Left ventricle myocardium inferior (tissue), 1 donor: ENCODE measurements around the gene ALG8. TPM values are rescaled to one million over a fixed set of nuclear protein-coding genes. Genes with fewer than 3 reads are reported as not detected.
"Not testable (repeated sequence)": the region's sequence is repeated elsewhere in the genome, so short reads cannot be mapped to it uniquely, and the experiment has no call there.

ENCODE experiments used
- DNase-seq: peaks from one replicate; pipeline ENCODE4 v3.0.0-alpha.2; 2020
- H3K27ac ChIP-seq: fragments of 200-600 bp; replicated peaks from 2 replicates; pipeline ENCODE4 v1.8.0; 2021
- H3K27me3 ChIP-seq: fragments of 200-600 bp; 2 replicates; pipeline ENCODE4 v1.8.0; 2021; ENCODE audit warnings: low read depth
- H3K36me3 ChIP-seq: fragments of 200-600 bp; 2 replicates; pipeline ENCODE4 v1.8.0; 2021
- H3K4me1 ChIP-seq: fragments of 200-600 bp; 2 replicates; pipeline ENCODE4 v1.8.0; 2021
- H3K4me3 ChIP-seq: fragments of 200-600 bp; 2 replicates; pipeline ENCODE4 v1.8.0; 2021; ENCODE audit warnings: mild to moderate bottlenecking, moderate library complexity
- H3K9me3 ChIP-seq: fragments of 200-600 bp; replicated peaks from 2 replicates; pipeline ENCODE4 v1.8.0; 2021
- CTCF ChIP-seq: fragments of 200-600 bp; IDR thresholded peaks from 2 replicates; pipeline ENCODE4 v1.8.0; 2021; ENCODE audit warnings: antibody characterized with exemption, mild to moderate bottlenecking, borderline replicate concordance
- intact Hi-C: fragments of 100-400 bp; cut with micrococcal nuclease; formaldehyde crosslinking; loops from one replicate; pipeline ENCODE4 v1.11.0; 2022
- total RNA-seq: library from RNA; stranded (reverse); fragmentation: NEBNext Ultra II Directional; extraction: Animal tissue kit (Norgen Biotek cat#: 25700); gene quantifications from one replicate; pipeline ENCODE4 v1.2.1, GENCODE V29; 2021
- donor health status: DM: no; HTN: yes; CAD: no; lungs with severe emphysema.

Gene ALG8
- total RNA-seq, 1 donor from 2014 or later: 15.3 TPM

DNA sequence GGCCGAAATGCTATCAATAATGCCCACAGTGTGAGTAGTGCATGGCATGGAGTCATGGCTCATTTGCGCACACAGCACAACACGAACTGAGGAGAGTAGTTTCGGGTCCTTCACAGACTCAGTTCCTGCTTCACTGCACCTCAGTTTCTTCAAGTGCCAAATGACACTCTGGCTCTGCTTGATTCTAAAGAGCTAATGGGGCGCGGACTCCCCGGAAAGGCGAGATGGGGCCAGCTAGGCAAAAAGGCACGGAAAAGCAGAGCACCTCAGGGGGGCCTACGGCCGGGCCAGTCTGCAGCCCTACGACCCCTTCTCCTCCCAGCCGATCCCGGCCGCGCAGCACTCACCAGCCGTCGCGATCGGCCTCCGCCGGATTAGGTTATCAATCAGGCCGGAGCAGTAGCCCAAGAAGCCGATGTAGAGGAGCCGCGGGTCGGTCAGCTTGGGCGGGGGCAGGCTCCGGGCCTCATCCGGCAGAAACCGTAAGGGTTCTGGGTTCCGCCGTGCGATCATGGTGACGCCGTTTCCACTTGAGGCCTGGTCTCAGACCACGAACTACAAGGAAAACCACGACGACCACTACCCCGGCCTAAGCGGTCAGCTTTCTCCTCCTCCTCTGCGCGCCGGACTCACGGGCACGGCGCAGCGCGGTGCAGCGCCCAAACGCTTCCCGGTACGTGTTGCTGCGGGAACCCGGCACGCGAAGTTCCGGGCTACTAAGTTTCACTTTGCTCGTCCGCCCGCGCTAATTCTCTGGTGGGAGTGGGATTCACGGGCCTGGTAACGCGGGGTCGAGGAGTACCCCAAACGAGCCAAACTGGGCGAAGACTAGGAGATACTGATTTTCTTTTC lies 60.0 kb downstream of the ALG8 start, which contains the start of gene NDUFC2:
Gene NDUFC2, minus strand, starts transcription at position 631 of the 852 bp plus-strand sequence. Its CDS starts 118 bp downstream, at position 513.
- intact Hi-C loops: no loop called here

DNA sequence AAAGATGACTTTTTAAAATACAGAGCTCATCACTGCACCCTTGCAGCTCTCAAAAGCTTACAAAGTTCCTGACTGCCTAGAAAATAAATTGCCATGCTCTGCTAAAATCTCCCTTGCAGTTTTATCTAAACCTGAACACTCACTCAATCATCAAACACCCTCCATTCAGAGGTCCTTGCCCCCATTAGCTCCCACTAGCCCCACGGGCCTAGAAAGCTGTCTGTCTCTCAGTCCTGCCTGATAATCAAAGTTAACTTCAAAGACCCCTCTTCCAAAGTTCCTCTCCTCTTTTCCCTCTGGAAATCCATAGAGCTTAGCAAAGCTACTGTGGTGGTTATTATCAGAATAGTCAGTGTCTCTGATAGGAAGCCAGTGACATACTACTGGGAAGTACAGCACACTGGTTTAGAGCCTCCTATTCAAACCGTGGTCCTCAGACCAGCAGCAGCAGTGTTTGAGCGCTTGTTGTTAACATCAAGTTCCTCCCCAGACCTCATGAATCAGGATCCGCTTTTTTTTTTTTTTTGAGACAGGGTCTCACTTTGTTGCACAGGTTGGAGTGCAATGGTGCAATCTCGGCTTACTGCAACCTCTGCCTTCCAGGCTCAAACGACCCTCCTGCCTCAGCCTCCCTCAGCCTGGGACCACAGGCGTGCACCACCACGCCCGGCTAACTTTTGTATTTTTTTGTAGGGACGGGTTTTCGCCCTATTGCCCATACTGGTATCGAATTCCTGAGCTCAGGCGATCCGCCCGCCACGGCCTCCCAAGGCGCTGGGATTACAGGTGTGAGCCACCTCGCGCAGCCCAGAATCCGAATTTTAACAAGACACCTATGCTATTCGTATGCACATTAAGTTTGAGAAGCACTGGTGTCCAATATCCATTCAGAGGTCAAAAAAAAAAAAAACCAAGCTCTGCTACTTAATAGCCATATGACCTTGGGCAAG lies 60.9 kb downstream of the ALG8 start:
- H3K9me3 ChIP-seq: no peaks in the 10 kb centered on the region
- peaks cover 61% of the 10 kb centered on the region for H3K4me1 ChIP-seq
- no peaks in the 10 kb centered on the region for H3K36me3 ChIP-seq
- H3K4me3 ChIP-seq: peak overlapping the region; percentile 100
- no peaks in the 10 kb centered on the region for H3K27me3 ChIP-seq
- TF ChIP-seq CTCF: no peak
- intact Hi-C loops: no loop called here
- peak overlapping the region; percentile 93 for H3K27ac ChIP-seq
- DNase-seq: no peak

More for the DNA sequence above, 60.0 kb downstream of the ALG8 start, which contains the start of gene NDUFC2:
- Histone ChIP-seq H3K4me1 (peaks cover 61% of the 10 kb centered on the region), H3K27me3 (no peaks in the 10 kb centered on the region), H3K9me3 (no peaks in the 10 kb centered on the region), H3K27ac (peak within 1 kb of the TSS; percentile 93), H3K36me3 (no peaks in the 10 kb centered on the region), H3K4me3 (peak within 1 kb of the TSS; percentile 100)
- TF ChIP-seq CTCF: no peak
- peak; percentile 82 for DNase-seq

DNA sequence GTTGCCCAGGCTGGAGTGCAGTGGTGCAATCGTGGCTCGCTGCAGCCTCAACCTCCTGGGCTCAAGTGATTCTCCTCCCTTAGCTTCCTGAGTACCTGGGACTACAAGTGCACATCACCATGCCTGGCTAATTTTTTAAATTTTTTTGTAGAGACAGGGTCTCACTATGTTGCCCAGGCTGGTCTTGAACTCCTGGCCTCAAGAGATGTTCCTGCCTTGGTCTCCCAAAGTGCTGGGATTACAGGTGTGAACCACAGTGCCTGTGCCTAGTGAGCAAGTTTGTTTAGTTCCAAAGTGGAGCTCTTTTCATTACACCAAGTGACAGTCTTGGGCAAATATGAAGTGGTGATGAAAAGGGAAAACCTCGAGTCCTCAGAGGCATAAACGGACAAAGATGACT lies 61.8 kb downstream of the ALG8 start:
- intact Hi-C loops, DNase-seq, H3K27me3 ChIP-seq, H3K27ac ChIP-seq, H3K36me3 ChIP-seq, H3K9me3 ChIP-seq: not testable (repeated sequence)
- H3K4me1 ChIP-seq: peaks cover 61% of the 10 kb centered on the region
- H3K4me3 ChIP-seq: peak overlapping the region; percentile 100

DNA sequence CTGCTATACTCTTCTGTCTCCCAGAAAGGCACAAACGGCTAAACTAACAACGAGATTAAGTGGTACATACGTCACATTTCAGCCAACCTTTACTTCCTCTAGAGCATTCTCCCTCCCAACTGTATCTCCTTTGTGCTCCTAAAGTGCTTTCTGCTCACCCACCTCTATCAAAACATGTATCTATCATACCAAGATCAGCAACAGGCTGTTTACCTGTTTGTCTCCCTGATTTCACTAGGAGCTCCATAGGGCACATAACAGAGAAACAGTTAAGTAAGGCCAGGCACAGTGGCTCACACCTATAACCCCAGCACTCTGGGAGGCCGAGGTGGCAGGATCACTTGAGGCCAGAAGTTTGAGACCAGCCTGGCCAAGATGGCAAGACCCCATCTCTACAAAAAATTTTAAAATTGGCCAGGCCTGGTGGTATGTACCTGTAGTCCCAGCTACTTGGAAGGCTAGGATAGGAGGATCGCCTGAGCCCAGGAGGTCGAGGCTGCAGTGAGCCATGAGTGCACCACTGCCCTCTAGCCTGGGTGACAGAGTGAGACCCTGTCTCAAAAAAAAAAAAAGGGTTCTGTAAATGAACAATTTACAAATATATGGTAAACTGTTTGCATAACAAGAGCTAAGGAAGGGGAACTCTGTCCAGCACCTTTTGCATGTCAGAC lies 62.6 kb downstream of the ALG8 start:
- no peaks in the 10 kb centered on the region for H3K27me3 ChIP-seq
- peaks cover 63% of the 10 kb centered on the region for H3K4me1 ChIP-seq
- intact Hi-C loops: no loop called here
- no peak overlapping the region for H3K27ac ChIP-seq
- DNase-seq: no peak
- H3K36me3 ChIP-seq: peaks cover 9% of the 10 kb centered on the region
- no peak for TF ChIP-seq CTCF
- no peaks in the 10 kb centered on the region for H3K9me3 ChIP-seq
- peak overlapping the region; percentile 100 for H3K4me3 ChIP-seq

DNA sequence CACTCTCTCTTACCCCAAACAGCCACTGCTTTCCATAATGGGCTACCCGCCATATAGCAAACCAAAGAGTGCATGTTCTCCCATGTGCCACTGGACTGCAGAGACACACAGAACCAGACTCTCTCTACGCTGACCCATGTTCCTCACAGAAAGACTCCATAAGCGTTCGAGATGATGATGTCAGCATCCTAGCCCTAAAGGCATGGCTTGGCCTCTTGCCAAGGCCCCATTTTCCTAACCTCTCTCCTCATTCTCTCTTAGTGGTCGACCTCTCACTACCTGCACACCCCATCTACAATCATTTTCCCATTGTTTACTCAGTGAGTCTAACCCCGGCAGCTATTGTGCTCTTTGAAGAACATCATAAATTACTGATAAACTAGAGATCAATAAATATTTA lies 64.7 kb downstream of the ALG8 start:
- TF ChIP-seq CTCF: no peak
- intact Hi-C loops: no loop called here
- H3K4me3 ChIP-seq: no peak overlapping the region
- H3K9me3 ChIP-seq: no peaks in the 10 kb centered on the region
- peaks cover 24% of the 10 kb centered on the region for H3K36me3 ChIP-seq
- H3K27me3 ChIP-seq: no peaks in the 10 kb centered on the region
- peaks cover 72% of the 10 kb centered on the region for H3K4me1 ChIP-seq
- H3K27ac ChIP-seq: no peak overlapping the region
- no peak for DNase-seq
